Liver (tissue), 3 donors: ENCODE measurements around the gene TMEM141.

Experiments
- SP1 ChIP-seq: IDR thresholded peaks from 2 replicates; pipeline ENCODE4 v1.6.1; 2018; ENCODE audit warnings: antibody characterized with exemption, mild to moderate bottlenecking
- TF ChIP-seq, protein P1 (sequence below): fragments of 150-350 bp; IDR thresholded peaks from 2 replicates; pipeline ENCODE4 v1.5.1; 2017; ENCODE audit warnings: improper control_type of control experiment, low read depth, low read length; ENCODE audit not compliant: missing input control
- donor health status: healthy.
- donor health status: healthy.

DNA sequence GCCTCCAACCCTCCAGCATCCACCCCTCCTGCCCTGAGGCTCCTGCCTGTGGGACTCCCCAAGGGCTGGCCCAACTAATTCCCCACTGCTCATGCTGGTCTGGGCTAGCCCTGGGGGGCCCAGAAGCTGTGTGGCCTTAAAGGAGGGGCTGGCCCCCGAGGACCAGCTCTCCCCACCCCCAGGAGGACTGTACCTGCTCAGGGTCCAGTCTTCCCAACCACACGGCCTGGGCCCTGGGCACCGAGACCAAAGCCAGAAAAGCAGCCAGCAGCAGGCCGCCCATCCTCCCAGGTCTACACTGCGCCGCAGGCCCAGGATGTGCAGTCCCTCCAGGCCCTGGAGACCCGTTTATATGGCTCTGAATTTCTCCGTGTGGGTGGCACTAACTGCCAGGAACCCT, 42.9 kb upstream of the TMEM141 start, which contains the start of gene LCN6:
- TF ChIP-seq, protein P1, sequence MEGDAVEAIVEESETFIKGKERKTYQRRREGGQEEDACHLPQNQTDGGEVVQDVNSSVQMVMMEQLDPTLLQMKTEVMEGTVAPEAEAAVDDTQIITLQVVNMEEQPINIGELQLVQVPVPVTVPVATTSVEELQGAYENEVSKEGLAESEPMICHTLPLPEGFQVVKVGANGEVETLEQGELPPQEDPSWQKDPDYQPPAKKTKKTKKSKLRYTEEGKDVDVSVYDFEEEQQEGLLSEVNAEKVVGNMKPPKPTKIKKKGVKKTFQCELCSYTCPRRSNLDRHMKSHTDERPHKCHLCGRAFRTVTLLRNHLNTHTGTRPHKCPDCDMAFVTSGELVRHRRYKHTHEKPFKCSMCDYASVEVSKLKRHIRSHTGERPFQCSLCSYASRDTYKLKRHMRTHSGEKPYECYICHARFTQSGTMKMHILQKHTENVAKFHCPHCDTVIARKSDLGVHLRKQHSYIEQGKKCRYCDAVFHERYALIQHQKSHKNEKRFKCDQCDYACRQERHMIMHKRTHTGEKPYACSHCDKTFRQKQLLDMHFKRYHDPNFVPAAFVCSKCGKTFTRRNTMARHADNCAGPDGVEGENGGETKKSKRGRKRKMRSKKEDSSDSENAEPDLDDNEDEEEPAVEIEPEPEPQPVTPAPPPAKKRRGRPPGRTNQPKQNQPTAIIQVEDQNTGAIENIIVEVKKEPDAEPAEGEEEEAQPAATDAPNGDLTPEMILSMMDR: no peak
- no peak for TF ChIP-seq SP1
